HG02642 (cell line): ENCODE results near the gene SMYD3.

Experiments used
- ATAC-seq: cut with Tn5 transposase; IDR thresholded peaks from one replicate; pipeline ENCODE4 v1.9.1; 2021; ENCODE audit warnings: mild to moderate bottlenecking; ENCODE audit not compliant: unreplicated experiment, poor library complexity

Gene SMYD3

DNA sequence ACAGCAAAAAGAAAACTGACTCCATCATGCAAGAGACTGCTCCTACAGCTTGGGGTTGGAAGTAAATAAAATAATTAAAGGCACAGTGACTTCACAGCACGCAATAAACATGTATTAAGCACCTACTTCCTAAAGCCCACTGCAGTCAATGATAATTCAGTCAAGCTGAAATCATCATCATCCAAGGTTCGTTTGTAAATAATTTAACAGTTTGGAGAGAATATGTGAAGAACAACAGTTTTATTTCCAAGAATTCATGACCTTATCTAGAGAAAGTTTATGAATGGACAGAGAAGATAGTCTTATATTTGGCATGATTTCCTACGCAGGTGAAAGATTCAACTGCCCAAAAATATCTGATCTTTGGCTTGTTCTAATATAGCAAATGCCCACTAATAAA, 86.8 kb downstream of the SMYD3 start:
- ATAC-seq = no peak

DNA sequence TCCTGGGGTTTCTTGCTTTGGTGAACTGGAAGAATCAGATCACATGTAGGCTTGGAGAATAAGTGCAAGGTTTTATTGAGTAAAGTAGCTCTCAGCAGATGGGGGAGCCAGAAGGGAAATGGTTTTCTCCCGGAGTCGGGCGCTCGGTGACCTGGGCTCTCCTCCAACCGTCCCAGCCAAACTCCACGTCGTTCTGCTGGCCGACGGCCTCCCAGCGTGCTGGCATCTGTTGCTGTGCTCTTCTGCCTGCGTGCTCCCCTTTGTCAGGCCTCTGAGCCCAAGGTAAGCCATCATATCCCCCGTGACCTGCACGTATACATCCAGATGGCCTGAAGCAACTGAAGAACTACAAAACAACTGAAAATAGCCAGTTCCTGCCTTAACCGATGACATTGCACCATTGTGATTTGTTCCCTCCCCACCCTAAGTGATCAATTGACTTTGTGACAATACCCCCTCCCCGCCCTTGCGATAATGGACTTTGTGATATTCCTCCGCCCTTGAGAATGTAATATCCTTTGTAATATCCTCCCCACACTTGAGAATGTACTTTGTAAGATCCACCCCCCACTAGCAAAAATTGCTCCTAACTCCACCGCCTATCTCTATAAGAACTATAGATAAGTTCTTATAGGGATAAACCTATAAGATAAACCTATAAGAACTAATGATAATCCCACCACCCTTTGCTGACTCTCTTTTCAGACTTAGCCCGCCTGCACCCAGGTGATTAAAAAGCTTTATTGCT, 88.3 kb downstream of the SMYD3 start:
- ATAC-seq = no peak

DNA sequence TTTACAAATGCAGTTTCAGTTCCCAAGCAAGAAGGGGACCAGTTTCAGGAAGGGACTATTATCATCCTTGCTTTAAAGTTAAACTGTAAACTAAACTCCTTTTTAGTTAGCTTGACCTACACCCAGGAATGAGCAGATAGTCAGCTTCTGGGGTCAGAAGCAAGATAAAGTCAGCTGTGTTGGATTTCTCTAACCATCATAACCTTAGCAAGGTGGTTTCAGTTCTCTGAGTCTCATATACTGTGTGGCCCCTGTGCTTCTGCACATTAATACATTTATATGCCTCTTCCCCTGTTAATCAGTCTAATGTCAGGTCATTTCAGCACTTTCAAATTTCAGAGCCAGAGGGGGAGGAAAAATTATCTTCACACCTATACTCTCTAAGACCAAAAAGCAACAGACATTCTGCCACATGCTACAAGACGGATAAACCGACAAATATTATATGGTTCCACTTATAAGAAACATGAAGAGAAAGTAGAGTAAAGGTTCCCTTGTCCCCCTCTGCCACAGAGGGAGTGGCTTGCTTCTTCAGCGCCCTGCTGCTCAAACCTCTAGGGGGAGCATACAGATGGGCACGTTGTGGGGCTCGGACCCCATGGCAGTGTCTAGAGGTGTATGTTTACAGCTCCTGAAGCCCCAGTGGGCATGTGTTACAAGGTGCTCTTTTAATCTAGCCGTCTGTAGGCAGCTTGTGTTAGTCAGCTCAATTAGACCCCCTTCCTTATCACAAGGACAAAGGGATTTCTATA, 89.1 kb downstream of the SMYD3 start:
- no peak for ATAC-seq

DNA sequence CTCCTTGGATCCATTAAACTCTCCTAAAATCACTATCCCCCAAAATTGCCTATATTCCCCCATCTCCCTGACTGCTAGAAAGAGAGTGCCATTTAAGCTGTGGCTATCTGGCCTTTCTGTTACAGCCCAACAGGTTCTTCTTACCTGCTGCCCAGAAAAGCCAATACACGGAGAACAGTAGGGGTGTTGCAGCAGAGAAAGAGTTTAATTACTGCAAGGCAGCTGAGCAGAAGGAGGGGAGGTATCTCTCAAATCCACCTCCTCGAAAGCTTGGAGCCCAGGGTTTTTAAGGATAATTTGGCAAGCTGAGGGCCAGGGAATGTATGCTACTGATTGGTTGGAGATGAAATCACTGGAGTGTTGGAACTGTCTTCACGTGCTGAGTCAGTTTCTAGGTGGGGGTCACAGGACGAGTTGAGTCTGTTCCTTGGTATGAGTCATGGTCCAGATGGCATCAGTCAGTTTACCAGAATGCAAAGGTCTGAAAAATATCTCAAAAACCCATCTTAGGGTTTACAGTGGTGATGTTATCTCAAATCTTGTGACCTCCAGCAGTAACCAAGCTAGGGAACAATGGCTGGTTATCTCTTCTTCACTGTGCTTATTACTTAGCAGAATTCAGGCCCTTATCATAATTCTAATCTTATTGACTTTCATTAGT, 89.8 kb downstream of the SMYD3 start:
- ATAC-seq = no peak

DNA sequence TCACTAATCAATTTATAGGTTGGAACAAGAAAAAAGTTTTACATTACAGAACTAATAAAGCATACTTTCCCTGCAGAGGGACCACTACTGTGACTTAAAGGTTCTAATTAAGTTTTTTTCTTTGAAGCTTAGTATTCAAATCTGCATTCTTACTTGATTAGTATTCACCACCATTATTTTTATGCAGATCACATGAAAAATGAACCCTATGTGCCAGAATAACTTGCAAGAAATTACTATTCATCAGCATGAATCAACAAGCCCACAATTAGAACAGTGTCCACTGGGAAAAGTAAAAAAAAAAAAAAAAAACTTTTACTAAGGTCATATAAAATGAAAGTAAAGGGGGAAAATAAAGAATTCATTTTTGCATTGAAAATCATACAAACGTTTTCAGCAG, 90.8 kb downstream of the SMYD3 start:
- no peak for ATAC-seq

DNA sequence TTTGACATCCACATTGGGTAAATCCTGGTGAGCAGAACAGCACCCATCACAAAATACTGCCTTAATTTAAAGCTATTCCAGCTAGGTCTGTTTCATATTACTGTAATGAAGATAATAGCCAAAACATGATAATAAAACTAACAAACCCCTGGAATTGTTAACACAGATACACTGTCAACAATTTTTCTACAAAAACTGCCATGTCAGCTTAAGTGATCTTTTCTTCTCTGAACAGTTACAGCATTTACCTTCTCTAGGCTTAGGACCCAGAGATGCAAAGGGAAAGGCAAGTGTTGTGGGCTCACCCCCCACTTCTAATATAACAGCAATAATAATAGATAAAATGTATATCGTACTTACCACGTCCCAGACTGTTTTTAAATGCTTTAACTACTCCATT, 92.1 kb downstream of the SMYD3 start:
- ATAC-seq = no peak

DNA sequence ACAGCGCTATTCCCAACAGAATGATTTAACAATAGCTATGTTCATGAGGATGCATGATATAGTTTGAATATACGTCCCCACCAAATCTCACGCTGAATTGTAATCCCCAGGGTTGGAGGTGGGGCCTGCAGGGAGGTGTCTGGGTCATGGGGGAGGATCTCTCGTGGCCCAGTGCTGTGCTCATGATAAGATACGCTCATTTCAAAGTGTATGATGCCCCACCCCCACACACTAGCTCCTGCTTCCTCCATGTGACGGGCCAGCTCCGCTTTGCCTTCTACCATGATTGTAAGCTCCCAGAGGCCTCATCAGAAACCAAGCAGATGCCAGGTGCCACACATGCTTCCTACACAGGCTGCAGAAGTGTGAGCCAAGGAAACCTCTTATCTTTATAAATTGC, 93.6 kb downstream of the SMYD3 start:
- no peak for ATAC-seq

DNA sequence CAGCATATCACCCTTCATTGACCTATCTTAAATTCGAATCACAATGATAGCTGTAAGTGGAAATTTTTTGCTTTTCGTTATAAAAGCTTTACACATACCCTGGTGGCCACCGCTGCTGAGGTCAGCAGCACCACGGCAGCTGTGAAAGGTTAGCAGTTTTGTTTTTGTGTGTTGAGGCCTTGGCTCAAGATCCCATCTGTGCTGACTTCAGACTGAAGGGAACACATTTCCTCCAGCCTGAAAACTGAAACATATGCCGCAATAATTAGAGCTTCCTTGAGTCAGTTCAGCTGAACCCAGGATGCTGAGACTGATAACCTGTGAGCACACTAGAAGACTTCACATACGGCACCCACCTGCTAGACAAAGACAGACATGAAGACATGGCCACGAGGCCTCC, 103.0 kb downstream of the SMYD3 start:
- no peak for ATAC-seq

DNA sequence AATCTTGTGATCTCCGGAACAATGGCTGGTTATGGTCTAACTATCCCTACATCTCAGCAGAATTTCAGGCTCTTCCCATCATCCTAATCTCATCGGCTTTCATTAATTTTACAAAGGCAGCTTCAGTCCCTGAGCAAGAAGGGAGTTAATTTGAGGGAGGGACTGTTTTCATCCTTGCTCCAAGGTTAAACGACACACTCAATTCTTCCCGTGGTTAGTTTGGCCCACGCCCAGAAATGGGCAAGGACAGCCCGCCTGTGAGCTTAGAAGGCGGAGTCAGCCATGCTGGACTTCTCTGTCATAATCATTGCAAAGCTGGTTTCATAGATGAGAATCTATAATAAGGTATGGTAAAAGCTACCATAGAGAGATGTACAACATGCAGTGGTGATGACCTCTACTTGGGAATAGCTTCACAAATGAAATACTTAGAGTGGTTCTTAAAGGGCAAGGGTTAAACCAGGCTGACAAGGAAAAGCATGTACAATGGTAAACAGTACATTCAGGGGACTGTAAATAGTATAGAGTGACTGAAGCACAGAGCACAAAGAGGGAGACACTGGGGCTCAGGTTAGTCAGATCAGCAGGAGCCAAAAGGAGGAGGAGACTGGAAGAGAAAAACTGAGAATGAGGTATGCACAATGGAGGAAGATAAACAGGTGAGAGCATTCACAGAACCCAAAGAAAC, 108.8 kb downstream of the SMYD3 start:
- no peak for ATAC-seq

DNA sequence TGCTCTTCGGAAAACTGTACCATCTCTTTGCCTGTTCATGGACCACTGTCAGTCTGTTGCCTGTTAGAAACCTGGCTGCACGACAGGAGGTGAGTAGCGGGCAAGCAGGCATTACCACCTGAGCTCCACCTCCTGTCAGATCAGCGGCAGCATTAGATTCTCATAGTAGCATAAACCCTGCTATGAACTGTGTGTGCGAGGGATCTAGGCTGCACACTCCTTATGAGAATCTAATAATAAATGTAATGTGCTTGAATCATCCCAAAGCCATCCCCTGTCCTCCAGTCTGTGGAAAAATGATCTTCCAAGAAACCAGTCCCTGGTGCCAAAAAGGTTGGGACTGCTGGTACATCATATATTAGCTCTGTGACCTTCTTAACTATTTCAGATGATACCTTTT, 110.0 kb downstream of the SMYD3 start:
- ATAC-seq = no peak

DNA sequence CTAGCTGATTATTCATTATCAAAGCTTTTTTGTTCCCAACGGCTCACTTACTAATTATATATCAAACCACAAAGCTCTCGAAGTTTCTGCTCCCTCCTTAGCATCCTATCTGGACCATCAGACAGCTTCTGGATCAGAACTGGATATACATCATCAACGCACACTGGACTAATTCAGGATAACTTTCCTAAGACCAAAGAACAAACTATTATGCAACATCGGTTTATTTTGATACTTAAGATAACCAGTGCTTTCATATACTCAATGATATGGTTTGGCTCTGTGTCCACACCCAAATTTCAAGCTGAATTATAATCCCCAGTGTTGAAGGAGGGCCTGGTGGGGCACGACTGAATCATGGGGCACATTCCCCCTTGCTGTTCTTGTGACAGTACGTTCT, 110.8 kb downstream of the SMYD3 start:
- ATAC-seq = no peak

DNA sequence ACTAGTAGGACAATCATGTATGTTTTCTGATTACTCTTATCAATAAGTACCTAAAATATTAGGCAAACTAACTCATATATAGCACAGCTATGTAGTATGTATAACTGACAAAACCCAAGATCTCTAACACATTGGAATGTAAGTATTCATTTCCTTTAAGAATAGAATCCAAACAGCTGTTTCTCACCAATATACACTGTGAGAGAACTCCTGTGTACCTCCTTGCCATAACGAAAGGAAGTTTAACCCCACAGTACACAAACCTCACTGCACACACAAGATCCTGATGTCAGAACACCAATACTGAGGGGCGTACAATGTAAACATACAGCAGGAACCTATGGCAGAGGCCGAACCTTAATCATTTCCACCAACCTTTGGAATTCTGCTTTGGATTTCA, 113.0 kb downstream of the SMYD3 start:
- ATAC-seq = no peak

DNA sequence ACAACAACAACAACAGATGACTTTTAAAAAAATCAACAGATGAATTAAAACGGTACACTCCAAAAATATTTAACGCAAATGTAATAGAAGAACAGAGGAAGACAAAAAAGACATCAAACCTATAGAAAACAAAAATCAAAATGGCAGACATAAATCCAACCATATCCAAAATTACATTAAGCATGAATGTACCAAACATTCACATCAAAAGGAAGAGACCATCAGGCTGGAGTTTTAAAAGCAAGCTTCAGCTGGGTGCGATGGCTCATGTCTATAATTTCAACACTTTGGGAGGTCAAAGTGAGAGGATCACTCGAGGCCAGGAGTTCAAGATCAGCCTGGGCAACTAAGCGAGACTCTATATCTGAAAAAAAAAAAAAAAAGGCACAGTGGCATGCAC, 116.2 kb downstream of the SMYD3 start:
- ATAC-seq = no peak

DNA sequence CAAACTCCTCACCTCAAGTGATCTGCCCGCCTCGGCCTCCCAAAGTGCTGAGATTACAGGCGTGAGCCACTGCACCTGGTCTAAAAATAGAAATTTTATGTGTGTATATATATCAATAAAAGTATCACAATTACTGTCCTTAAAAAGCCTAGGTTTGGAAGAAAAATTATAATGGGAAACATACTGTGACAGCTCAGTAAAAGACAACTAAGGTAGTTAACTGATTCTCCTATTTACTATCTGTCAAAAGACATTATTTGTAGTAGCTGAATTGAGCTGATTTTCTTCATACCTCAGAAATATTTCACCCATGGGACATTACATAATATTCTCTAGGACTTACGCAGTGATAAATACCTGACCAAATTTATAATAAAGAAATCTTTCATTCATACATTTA, 122.5 kb downstream of the SMYD3 start:
- no peak for ATAC-seq

DNA sequence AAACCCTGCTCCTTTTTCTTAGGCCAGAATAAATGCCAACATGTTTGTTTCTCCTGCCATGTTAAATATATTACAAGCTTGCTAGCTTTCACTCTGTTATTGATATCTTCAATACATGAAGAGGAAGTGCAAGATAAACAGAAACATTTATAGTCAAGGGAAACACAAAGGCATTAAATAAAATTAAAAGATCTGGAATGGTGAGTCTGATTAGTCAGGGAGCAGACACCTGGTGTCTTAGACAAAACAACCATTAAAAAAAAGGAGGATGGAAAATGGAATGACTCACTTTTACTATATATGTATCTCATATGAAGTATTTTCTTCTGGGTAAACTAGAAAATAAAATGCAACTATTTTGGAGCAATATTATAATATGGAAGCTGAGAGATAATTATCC, 123.3 kb downstream of the SMYD3 start:
- no peak for ATAC-seq

DNA sequence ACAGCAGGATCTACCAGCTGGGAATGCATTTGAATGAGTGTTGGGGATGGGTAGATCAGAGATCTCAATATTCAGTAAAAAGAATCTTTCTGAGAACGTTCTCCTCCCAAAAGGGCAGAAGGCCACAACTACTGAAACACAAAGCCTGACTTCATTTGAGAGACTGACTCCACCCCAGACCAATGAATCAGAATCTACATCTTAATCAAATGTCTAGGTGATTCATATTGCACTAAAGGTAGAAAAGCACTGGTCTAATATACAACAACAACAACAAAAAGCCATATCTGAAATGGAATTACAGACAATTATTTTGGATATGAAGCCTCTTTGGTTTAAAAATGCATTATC, 123.9 kb downstream of the SMYD3 start:
- ATAC-seq = no peak

DNA sequence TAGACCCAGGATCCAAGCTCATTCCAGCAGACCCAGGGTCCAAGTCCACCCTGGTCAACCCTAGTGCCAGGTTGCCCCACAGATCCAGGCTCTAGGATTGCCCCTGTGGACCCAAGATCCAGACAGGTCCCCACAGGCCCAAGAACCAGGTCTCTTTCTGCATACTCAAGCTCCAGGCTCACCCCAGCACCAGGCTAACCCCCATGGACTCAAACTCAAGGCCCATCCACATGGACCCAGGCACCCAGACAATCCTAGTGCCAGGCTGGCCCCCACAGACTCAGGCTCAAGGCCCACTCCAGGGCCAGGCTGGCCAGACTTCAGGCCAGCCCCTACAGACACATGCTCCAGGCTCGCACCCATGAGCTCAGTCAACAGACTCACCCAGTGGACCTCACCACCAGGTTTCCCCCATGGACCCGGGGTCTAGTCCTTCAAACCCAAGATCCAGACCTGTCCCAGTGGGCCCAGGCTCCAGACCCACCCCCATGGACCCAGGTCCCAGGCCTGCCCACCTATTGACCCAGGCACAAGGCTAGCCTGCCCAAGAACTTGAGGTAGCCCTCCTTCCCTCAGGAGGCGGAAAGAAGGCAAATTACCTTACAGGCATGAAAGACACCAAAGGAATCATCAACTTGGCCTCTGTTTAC, 124.4 kb downstream of the SMYD3 start:
- no peak for ATAC-seq

DNA sequence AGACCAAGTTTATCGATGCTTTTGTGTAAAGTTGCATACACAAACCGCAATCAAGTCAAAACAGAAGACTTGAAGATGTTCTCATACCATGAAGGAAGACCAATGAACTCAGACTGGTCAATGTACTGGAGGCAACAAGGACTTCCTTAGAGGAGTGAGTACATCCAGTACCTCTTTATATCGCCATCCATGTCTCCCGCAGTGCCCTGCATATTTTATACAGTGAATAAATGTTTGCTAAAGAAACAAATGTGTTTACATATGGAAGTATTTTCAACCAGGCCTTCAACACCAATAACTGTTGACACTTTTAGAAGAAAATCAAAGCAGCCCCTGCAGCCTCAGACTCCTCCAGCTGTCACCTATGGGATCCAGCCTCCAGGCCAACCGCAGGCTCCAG, 125.6 kb downstream of the SMYD3 start:
- no peak for ATAC-seq

DNA sequence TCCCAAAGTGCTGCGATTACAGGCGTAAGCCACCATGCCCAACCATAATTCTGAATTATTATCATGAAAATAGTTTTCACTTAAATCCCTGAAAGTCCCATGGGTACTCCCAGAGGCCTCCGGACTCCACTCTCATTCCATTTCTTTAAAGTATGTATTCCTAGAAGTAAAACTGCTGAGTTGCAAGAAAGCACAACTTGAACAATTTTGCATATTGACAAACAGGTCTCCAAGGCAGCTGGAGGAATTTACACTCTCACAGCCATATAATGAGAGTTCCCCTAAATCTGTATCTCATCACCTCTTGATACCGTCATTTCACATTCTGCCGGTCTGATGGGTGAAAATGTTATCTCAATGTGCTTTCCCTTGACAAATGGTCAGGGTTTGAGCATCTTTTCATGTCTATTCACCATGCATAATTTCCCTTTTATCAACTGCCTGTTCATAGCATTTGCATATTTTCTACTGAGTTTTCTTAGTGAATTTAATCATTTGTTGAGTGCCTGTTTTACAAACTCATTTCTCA, 129.4 kb downstream of the SMYD3 start:
- ATAC-seq = no peak

DNA sequence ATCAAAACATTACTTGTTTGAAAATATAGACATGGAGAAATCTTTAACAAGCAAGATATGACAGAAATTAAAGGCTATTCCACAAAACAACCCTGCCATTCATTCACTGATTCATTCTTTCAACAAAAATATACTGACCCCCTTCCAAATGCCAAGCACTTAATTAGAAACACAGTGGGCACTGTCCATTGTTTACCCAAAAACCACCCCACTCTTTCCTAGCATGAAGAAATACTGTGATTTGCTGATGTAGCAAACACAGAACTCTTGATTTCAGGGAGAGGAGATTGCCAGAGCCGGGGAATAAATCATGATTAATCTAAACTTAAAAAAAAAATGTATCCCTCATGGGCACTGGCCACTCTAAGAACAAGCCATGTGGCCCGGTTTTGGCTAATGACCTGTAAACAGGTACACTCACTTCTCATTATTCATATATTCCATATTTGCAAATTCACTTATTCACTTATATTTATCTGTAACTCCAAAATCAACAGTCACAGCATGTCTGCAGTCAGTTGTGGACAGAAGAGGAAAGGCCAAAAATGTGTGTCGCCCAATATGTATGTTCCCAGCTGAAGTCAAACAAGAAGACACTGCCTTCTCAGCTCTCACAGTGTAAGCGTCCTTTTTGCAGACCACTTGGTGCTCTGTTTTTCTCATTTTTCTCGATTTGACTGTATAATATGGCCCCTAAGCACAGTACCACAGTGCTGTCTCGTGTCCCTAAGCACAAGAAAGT, 133.1 kb downstream of the SMYD3 start:
- no peak for ATAC-seq
